ENCODE data around the gene GOLGA2. TPM values are rescaled to one million over a fixed set of nuclear protein-coding genes. Genes with fewer than 3 reads are reported as not detected.
"Not testable (repeated sequence)": the region's sequence is repeated elsewhere in the genome, so short reads cannot be mapped to it uniquely, and the experiment has no call there.

Gene GOLGA2
- total RNA-seq, 1 experiment from 2014 or later = 188 TPM

- BruUV-seq (replicated peaks) = no TSS peak
- intact Hi-C loops (cut with micrococcal nuclease; ENCODE audit: unreplicated experiment) = no loop called here
- no peak overlapping the region for H3K4me2 ChIP-seq
- no peaks in the 10 kb centered on the region for H3K36me3 ChIP-seq (ENCODE audit: low read depth)
- no peak overlapping the region for H3K4me3 ChIP-seq
- H3K9me3 ChIP-seq (ENCODE audit: insufficient read depth, low read depth) = no peaks in the 10 kb centered on the region
- no peaks in the 10 kb centered on the region for H3K27me3 ChIP-seq (ENCODE audit: insufficient read depth, low read depth)
- no peaks in the 10 kb centered on the region for H4K20me1 ChIP-seq (ENCODE audit: insufficient read depth)
- H3K4me1 ChIP-seq (replicated peaks; ENCODE audit: insufficient read depth) = no peaks in the 10 kb centered on the region
- ChIA-PET POLR2A (ENCODE audit: unreplicated experiment) (no interaction called here), CTCF (interaction anchor here (0.6 kb wide), 1 partner anchor 275 kb away, joined by 3 read pairs; no protein-coding TSS in a partner anchor)
- no peaks in the 10 kb centered on the region for H3K79me2 ChIP-seq (ENCODE audit: low read depth)
- H3F3A ChIP-seq (ENCODE audit: insufficient read depth, low read depth) = no peaks in the 10 kb centered on the region
- H3K27ac ChIP-seq = no peak overlapping the region
- DNase-seq = no peak
- H2AFZ ChIP-seq = no peak overlapping the region
- H3K9me2 ChIP-seq (ENCODE audit: insufficient read depth) = no peaks in the 10 kb centered on the region
- TF ChIP-seq EZH2 (IDR thresholded peaks at IDR 0.05; ENCODE audit: low read depth) = no peak
- no peak for TF ChIP-seq CTCF (conservative IDR thresholded peaks at IDR 0.05)
Observed at GRCh38 chr9:128233817-128234406, 41.9 kb downstream of the GOLGA2 start.

GRCh38 chr9:128232528-128233428 is 43.0 kb downstream of the GOLGA2 start:
- H3K79me2 ChIP-seq (ENCODE audit: low read depth) = no peaks in the 10 kb centered on the region
- TF ChIP-seq CTCF (conservative IDR thresholded peaks at IDR 0.05) = no peak
- no peak for TF ChIP-seq EZH2 (IDR thresholded peaks at IDR 0.05; ENCODE audit: low read depth)
- DNase-seq = no peak
- H3K27me3 ChIP-seq (ENCODE audit: insufficient read depth, low read depth) = no peaks in the 10 kb centered on the region
- H3K4me2 ChIP-seq = no peak overlapping the region
- intact Hi-C loops (cut with micrococcal nuclease; ENCODE audit: unreplicated experiment) = no loop called here
- CTCF ChIA-PET = no interaction called here
- H3K27ac ChIP-seq = no peak overlapping the region
- no peaks in the 10 kb centered on the region for H3K9me2 ChIP-seq (ENCODE audit: insufficient read depth)
- no peaks in the 10 kb centered on the region for H3K36me3 ChIP-seq (ENCODE audit: low read depth)
- no peak overlapping the region for H2AFZ ChIP-seq
- H3K9me3 ChIP-seq (ENCODE audit: insufficient read depth, low read depth) = no peaks in the 10 kb centered on the region
- no peaks in the 10 kb centered on the region for H4K20me1 ChIP-seq (ENCODE audit: insufficient read depth)
- POLR2A ChIA-PET (ENCODE audit: unreplicated experiment) = interaction anchor here (0.6 kb wide), 1 partner anchor 223 kb away, joined by 4 read pairs; no protein-coding TSS in a partner anchor
- H3F3A ChIP-seq (ENCODE audit: insufficient read depth, low read depth) = no peaks in the 10 kb centered on the region
- no peak overlapping the region for H3K4me3 ChIP-seq
- BruUV-seq (replicated peaks) = no TSS peak
- H3K4me1 ChIP-seq (replicated peaks; ENCODE audit: insufficient read depth) = no peaks in the 10 kb centered on the region

GRCh38 chr9:128231638-128232527 is 43.9 kb downstream of the GOLGA2 start:
- H3K36me3 ChIP-seq (ENCODE audit: low read depth) = no peaks in the 10 kb centered on the region
- H3K9me2 ChIP-seq (ENCODE audit: insufficient read depth) = no peaks in the 10 kb centered on the region
- no peaks in the 10 kb centered on the region for H3K4me1 ChIP-seq (replicated peaks; ENCODE audit: insufficient read depth)
- H3K27ac ChIP-seq = no peak overlapping the region
- H4K20me1 ChIP-seq (ENCODE audit: insufficient read depth) = no peaks in the 10 kb centered on the region
- no peak for DNase-seq
- intact Hi-C loops (cut with micrococcal nuclease; ENCODE audit: unreplicated experiment) = no loop called here
- no peaks in the 10 kb centered on the region for H3F3A ChIP-seq (ENCODE audit: insufficient read depth, low read depth)
- BruUV-seq (replicated peaks) = no TSS peak
- no peak overlapping the region for H3K4me3 ChIP-seq
- H3K4me2 ChIP-seq = no peak overlapping the region
- H3K79me2 ChIP-seq (ENCODE audit: low read depth) = no peaks in the 10 kb centered on the region
- ChIA-PET POLR2A (ENCODE audit: unreplicated experiment) (interaction anchor here (0.6 kb wide), 1 partner anchor 224 kb away, joined by 4 read pairs; no protein-coding TSS in a partner anchor), CTCF (no interaction called here)
- H3K27me3 ChIP-seq (ENCODE audit: insufficient read depth, low read depth) = no peaks in the 10 kb centered on the region
- TF ChIP-seq EZH2 (IDR thresholded peaks at IDR 0.05; ENCODE audit: low read depth) (no peak), CTCF (conservative IDR thresholded peaks at IDR 0.05) (no peak)
- no peak overlapping the region for H2AFZ ChIP-seq
- H3K9me3 ChIP-seq (ENCODE audit: insufficient read depth, low read depth) = no peaks in the 10 kb centered on the region

GRCh38 chr9:128230897-128231296 is 44.9 kb downstream of the GOLGA2 start:
- H4K20me1 ChIP-seq (ENCODE audit: insufficient read depth); CTCF ChIA-PET; H3K4me2 ChIP-seq; DNase-seq; H3K9me2 ChIP-seq (ENCODE audit: insufficient read depth); H3K27ac ChIP-seq; H3F3A ChIP-seq (ENCODE audit: insufficient read depth, low read depth); H3K36me3 ChIP-seq (ENCODE audit: low read depth); BruUV-seq (replicated peaks); H3K27me3 ChIP-seq (ENCODE audit: insufficient read depth, low read depth); H3K4me3 ChIP-seq; intact Hi-C loops (cut with micrococcal nuclease; ENCODE audit: unreplicated experiment); H3K9me3 ChIP-seq (ENCODE audit: insufficient read depth, low read depth); H2AFZ ChIP-seq; H3K79me2 ChIP-seq (ENCODE audit: low read depth); H3K4me1 ChIP-seq (replicated peaks; ENCODE audit: insufficient read depth): not testable (repeated sequence)
- POLR2A ChIA-PET (ENCODE audit: unreplicated experiment) = interaction anchor here (0.6 to 0.7 kb wide), 2 partner anchors 16 to 28 kb away, joined by 4 read pairs; partner anchors contain the start of gene DNM1

All from PC-9 (cell line).